B cell (primary cell): ENCODE measurements around the gene CENPX. TPM values are rescaled to one million over a fixed set of nuclear protein-coding genes. Genes with fewer than 3 reads are reported as not detected.
A peak's percentile ranks its signal among the peaks of the same experiment; 100 is the strongest.

ENCODE experiments used
- ATAC-seq: fragments of 200-7000 bp; cut with Tn5 transposase; one replicate; pipeline ENCODE4 v1.10.0; 2021; ENCODE audit warnings: low read depth, mild to moderate bottlenecking, moderate number of reproducible peaks, moderate library complexity
- CTCF ChIA-PET: fragments of 350-600 bp; sonication (Branson Sonifier 250); formaldehyde crosslinking; loops from one replicate; lab custom pipeline; 2021; ENCODE audit warnings: antibody characterized with exemption, inconsistent platforms; lab: Charles Lee
- POLR2A ChIA-PET: fragments of 350-600 bp; sonication (Branson Sonifier 250); formaldehyde crosslinking; loops from one replicate; lab custom pipeline; 2021; ENCODE audit warnings: antibody characterized with exemption; lab: Charles Lee
- DNase-seq: peaks from one replicate; pipeline ENCODE4 v3.0.0; 2013
- H2AFZ ChIP-seq: 2 replicates; pipeline ENCODE4 v1.6.1; 2012; ENCODE audit warnings: mild to moderate bottlenecking, low read depth, low read length; ENCODE audit not compliant: insufficient read depth, poor library complexity, severe bottlenecking
- H3K27ac ChIP-seq, 2 donors: 1 replicate in 1 of 2; 2 replicates in 1 of 2; pipeline ENCODE4 v1.5.1; 2012 to 2013; ENCODE audit warnings: low read length in 2 of 2, mild to moderate bottlenecking in 2 of 2, moderate library complexity in 1 of 2
- H3K27me3 ChIP-seq, 4 experiments: fragments of 200-600 bp in 1 of 4; sonication (generic) in 1 of 4; replicated peaks in 1 of 4; 1 replicate in 2 of 4; 2 replicates in 2 of 4; pipeline versions ENCODE4 v1.6.1 to v1.7.0; 2013 to 2016; ENCODE audit warnings: low read length in 3 of 4, mild to moderate bottlenecking in 2 of 4, mixed read lengths in 1 of 4, moderate library complexity in 1 of 4; ENCODE audit not compliant: insufficient read depth in 4 of 4, control insufficient read depth in 3 of 4; ENCODE audit errors: control extremely low read depth in 1 of 4
- H3K36me3 ChIP-seq, 2 experiments: replicated peaks in 1 of 2; 1 replicate in 1 of 2; 2 replicates in 1 of 2; pipeline versions ENCODE4 v1.6.1 to v1.7.1; 2013; ENCODE audit warnings: low read length in 1 of 2; ENCODE audit not compliant: insufficient read depth in 2 of 2, control insufficient read depth in 1 of 2; ENCODE audit errors: control extremely low read depth in 1 of 2, extremely low read depth in 1 of 2
- H3K4me1 ChIP-seq, 2 donors: fragments of 200-600 bp in 1 of 2; sonication (generic) in 1 of 2; 1 replicate in 1 of 2; 2 replicates in 1 of 2; pipeline versions ENCODE4 v1.5.1 to v1.6.1; 2013 to 2017; ENCODE audit warnings: low read length in 2 of 2; ENCODE audit not compliant: control insufficient read depth in 2 of 2, insufficient read depth in 2 of 2
- H3K4me2 ChIP-seq: replicated peaks from 2 replicates; pipeline ENCODE3; 2012; ENCODE audit warnings: mild to moderate bottlenecking, low read depth, low read length; ENCODE audit not compliant: poor library complexity, severe bottlenecking
- H3K4me3 ChIP-seq, 5 experiments: fragments of 200-600 bp in 1 of 5; sonication (generic) in 1 of 5; 1 replicate in 3 of 5; 2 replicates in 2 of 5; pipeline versions ENCODE4 v1.5.1 to v1.7.0; 2011 to 2016; ENCODE audit warnings: low read length in 4 of 5, mild to moderate bottlenecking in 4 of 5, low read depth in 2 of 5, control low read depth in 1 of 5, moderate library complexity in 1 of 5; ENCODE audit not compliant: insufficient read depth in 1 of 5; ENCODE audit errors: control extremely low read depth in 1 of 5, extremely low read depth in 1 of 5
- H3K79me2 ChIP-seq: fragments of 200-600 bp; sonication (generic); one replicate; pipeline ENCODE4 v1.6.0; 2016; ENCODE audit warnings: low read length; ENCODE audit not compliant: control insufficient read depth, insufficient read depth
- H3K9ac ChIP-seq: fragments of 200-600 bp; sonication (generic); 2 replicates; pipeline ENCODE4 v1.6.1; 2017; ENCODE audit warnings: mild to moderate bottlenecking, low read length, moderate library complexity
- H3K9me3 ChIP-seq, 3 donors: one replicate each; pipeline versions ENCODE4 v1.6.1 to v1.7.1; 2013; ENCODE audit warnings: low read length in 2 of 3; ENCODE audit not compliant: control insufficient read depth in 2 of 3, insufficient read depth in 1 of 3; ENCODE audit errors: control extremely low read depth in 1 of 3
- H4K20me1 ChIP-seq: 2 replicates; pipeline ENCODE4 v1.6.0; 2012; ENCODE audit warnings: mild to moderate bottlenecking, low read length; ENCODE audit not compliant: insufficient read depth, control insufficient read depth, poor library complexity, severe bottlenecking
- H3K27ac Mint-ChIP-seq: one replicate; pipeline ENCODE4 v1.8.0; 2021; ENCODE audit warnings: mixed read lengths
- H3K27me3 Mint-ChIP-seq: one replicate; pipeline ENCODE4 v1.8.0; 2021; ENCODE audit warnings: mixed read lengths
- H3K4me1 Mint-ChIP-seq: one replicate; pipeline ENCODE4 v1.8.0; 2021; ENCODE audit warnings: mixed read lengths
- H3K4me3 Mint-ChIP-seq: one replicate; pipeline ENCODE4 v1.8.0; 2021; ENCODE audit warnings: mixed read lengths
- H3K9me3 Mint-ChIP-seq: one replicate; pipeline ENCODE4 v1.8.0; 2022; ENCODE audit warnings: mixed read lengths; ENCODE audit not compliant: insufficient read depth
- CTCF ChIP-seq: fragments of 200-600 bp; IDR thresholded peaks from one replicate; pipeline ENCODE4 v1.8.0; 2022; ENCODE audit warnings: antibody characterized with exemption, mild to moderate bottlenecking
- EZH2 ChIP-seq: IDR thresholded peaks from 2 replicates; pipeline ENCODE4 v1.6.1; 2012; ENCODE audit warnings: borderline replicate concordance, low read depth, mild to moderate bottlenecking, moderate library complexity, low read length; ENCODE audit not compliant: insufficient read depth, poor library complexity, severe bottlenecking
- WGBS: methylation state at CpG from one replicate; pipeline ENCODE4 v1.1.5; 2013; ENCODE audit warnings: missing lambda C conversion rate; ENCODE audit not compliant: insufficient coverage; 5-methylcytosine and 5-hydroxymethylcytosine counted together
- intact Hi-C: fragments of 100-400 bp; cut with micrococcal nuclease; formaldehyde crosslinking; loops from one replicate; pipeline ENCODE4 v1.10.0; 2022
- polyA plus RNA-seq: library from polyadenylated mRNA; depleted of rRNA; stranded (reverse); fragments of >200 nt; gene quantifications from 2 replicates; pipeline ENCODE4 v1.2.3, GENCODE V29; 2012
- total RNA-seq, 2 donors: library from RNA; stranded (reverse); fragments of 120-200 nt in 1 of 2; gene quantifications; 1 replicate in 1 of 2; 2 replicates in 1 of 2; pipeline versions ENCODE4 v1.2.3 to v1.2.4, GENCODE V29; 2013 to 2022

CENPX gene
- total and polyA plus RNA-seq, 2 donors (not counting 1 experiment from before 2014, with no cell fraction given) = 37.0 to 40.1 TPM

GRCh38 chr17:82020572-82021106 lies 2.0 kb downstream of the CENPX start:
- Mint-ChIP-seq H3K27me3 (no peaks in the 10 kb centered on the region), H3K4me1 (peaks cover 15% of the 10 kb centered on the region), H3K9me3 (no peaks in the 10 kb centered on the region), H3K27ac (no peak overlapping the region), H3K4me3 (peak overlapping the region; percentile 16)
- Histone ChIP-seq H4K20me1 (peaks cover 25% of the 10 kb centered on the region), H3K4me2 (no peak overlapping the region), H3K27ac (no peak overlapping the region), H3K79me2 (peaks cover 23% of the 10 kb centered on the region), H3K9me3 (no peaks in the 10 kb centered on the region), H3K9ac (no peak overlapping the region), H3K4me1 (peaks cover 14 to 33% of the 10 kb centered on the region in 2 donors), H3K36me3 (peaks cover 0 to 3% of the 10 kb centered on the region in 2 experiments), H3K27me3 (peaks cover 0 to 6% (median 0%) of the 10 kb centered on the region in 4 experiments), H3K4me3 (no peak overlapping the region), H2AFZ (no peak overlapping the region)
- intact Hi-C loops = loop anchor here (1.0 kb wide), 1 partner anchor 61 kb away; no protein-coding TSS in a partner anchor
- ChIA-PET POLR2A (no interaction called here), CTCF (interaction anchor here (0.5 to 7.2 kb wide), 11 partner anchors 10 to 660 kb away, joined by 3 to 91 read pairs (median 3); partner anchors contain the start of genes ASPSCR1 and DCXR)
- ATAC-seq (no peak), DNase-seq (no peak)
- WGBS = 95% methylated on average over 14 of the region's 14 CpGs
- TF ChIP-seq EZH2 (no peak), CTCF (no peak)
